Bronchial epithelial cell (primary cell): ENCODE measurements around the gene SLC26A5. TPM values are rescaled to one million over a fixed set of nuclear protein-coding genes. Genes with fewer than 3 reads are reported as not detected.

Source experiments
- DNase-seq: peaks from one replicate; pipeline ENCODE4 v3.0.0-alpha.2; 2010; ENCODE audit warnings: low read depth
- FAIRE-seq: peaks from 2 replicates; lab custom pipeline; 2011; peaks lifted over from hg19 to GRCh38; lab: Jason Lieb, UNC
- H3K27me3 ChIP-seq: 2 replicates; pipeline ENCODE4 v1.5.1; 2011; ENCODE audit warnings: low read length; ENCODE audit not compliant: control insufficient read depth, insufficient read depth
- H3K36me3 ChIP-seq: 2 replicates; pipeline ENCODE4 v1.5.1; 2011; ENCODE audit warnings: low read length; ENCODE audit not compliant: control insufficient read depth, insufficient read depth
- H3K4me3 ChIP-seq: 2 replicates; pipeline ENCODE4 v1.5.1; 2011; ENCODE audit warnings: mild to moderate bottlenecking, low read depth, low read length, control low read depth
- total RNA-seq: library from RNA; depleted of rRNA; stranded (reverse); fragments of >200 nt; gene quantifications from 2 replicates; pipeline ENCODE4 v1.2.1, GENCODE V29; 2014
- TF ChIP-seq, protein P1 (sequence below): IDR thresholded peaks from 2 replicates; pipeline ENCODE4 v1.5.1; 2011; ENCODE audit warnings: mild to moderate bottlenecking, moderate library complexity, low read length, control low read depth, inconsistent platforms; ENCODE audit not compliant: insufficient read depth, severe bottlenecking

Gene SLC26A5
- total RNA-seq, 1 donor from 2014 or later, result not detected

DNA sequence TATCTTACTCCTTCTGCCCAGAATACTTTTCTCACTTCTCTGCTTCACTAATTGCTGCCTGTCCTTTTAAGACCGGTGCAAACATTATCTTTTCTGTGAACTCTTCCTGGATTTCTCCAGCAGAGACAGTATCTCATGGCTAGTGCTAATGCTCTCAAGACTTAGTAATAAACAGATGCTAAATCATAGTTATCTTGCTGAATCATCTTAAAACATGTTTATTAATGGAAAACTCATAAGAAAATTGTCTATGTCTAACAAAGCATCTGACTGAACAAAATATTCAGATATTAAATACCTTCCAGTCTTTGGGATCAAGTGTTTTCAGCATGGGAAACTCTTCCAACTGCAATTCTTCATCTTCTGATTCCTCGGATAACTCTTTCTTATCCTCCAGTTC is 104.5 kb downstream of the SLC26A5 start:
- FAIRE-seq (no peak), DNase-seq (no peak)
- Histone ChIP-seq H3K27me3 (no peaks in the 10 kb centered on the region), H3K36me3 (peaks cover 9% of the 10 kb centered on the region), H3K4me3 (no peak overlapping the region)
- TF ChIP-seq, protein P1, sequence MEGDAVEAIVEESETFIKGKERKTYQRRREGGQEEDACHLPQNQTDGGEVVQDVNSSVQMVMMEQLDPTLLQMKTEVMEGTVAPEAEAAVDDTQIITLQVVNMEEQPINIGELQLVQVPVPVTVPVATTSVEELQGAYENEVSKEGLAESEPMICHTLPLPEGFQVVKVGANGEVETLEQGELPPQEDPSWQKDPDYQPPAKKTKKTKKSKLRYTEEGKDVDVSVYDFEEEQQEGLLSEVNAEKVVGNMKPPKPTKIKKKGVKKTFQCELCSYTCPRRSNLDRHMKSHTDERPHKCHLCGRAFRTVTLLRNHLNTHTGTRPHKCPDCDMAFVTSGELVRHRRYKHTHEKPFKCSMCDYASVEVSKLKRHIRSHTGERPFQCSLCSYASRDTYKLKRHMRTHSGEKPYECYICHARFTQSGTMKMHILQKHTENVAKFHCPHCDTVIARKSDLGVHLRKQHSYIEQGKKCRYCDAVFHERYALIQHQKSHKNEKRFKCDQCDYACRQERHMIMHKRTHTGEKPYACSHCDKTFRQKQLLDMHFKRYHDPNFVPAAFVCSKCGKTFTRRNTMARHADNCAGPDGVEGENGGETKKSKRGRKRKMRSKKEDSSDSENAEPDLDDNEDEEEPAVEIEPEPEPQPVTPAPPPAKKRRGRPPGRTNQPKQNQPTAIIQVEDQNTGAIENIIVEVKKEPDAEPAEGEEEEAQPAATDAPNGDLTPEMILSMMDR, result no peak

DNA sequence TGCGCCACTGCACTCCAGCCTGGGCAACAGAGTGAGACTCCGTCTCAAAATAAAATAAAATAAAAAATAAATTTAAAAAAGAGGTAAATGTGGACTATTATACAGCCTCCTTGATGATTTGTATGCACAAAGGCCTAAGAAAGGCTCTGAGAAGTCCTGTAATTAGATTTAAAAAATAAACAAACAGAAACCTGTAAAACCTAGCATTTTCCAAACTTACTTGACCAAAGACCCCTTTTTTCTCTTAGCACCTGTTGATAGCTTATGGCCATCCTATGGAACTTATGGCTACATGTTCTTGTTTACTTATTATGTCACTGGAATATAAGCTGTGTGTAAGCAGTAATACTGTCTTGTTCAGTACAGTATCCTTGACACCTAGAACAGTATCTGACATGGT is 107.1 kb downstream of the SLC26A5 start:
- Histone ChIP-seq H3K27me3 (no peaks in the 10 kb centered on the region), H3K4me3 (no peak overlapping the region), H3K36me3 (peaks cover 10% of the 10 kb centered on the region)
- TF ChIP-seq, protein P1, result no peak
- no peak for DNase-seq
- no peak for FAIRE-seq

DNA sequence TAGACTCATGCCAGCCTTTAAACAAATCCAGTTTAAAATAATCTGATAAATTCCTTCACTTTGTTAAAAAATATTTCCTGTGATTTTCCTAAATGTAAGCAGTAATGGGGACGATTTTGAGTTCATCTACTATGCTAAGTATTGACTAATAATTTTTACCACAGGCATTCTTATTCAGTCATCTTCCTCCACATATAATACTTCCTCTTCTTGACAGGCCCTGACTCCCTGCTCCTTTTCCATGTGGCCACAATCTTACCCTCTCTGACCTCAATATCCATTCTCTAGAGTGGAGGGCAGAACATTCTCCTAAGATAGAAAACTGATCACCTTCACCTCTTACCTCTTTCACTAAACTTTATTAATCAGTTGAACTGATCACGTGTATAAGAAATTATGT is 109.2 kb downstream of the SLC26A5 start:
- DNase-seq, result no peak
- no peak for FAIRE-seq
- no peak overlapping the region for H3K4me3 ChIP-seq
- H3K36me3 ChIP-seq, result peaks cover 12% of the 10 kb centered on the region
- TF ChIP-seq, protein P1, result no peak
- H3K27me3 ChIP-seq, result no peaks in the 10 kb centered on the region

DNA sequence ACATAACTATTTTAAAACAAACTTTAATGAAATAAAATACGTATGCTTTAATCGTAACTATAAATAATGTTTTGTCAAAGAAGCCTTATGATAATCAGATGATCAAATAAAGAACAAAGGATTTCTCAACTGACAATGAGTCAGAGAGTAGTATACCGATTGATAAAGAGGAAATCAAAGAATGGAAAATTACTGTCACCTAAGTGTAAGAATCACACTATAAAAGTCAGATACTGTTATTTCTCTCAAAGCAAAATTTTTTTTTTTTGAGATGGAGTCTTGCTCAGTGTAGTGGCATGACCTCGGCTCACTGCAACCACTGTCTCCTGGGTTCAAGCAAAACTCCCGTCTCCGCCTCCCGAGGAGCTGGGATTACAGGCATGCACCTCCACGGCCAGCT is 120.3 kb downstream of the SLC26A5 start:
- no peak for FAIRE-seq

More for the DNA sequence above, 120.3 kb downstream of the SLC26A5 start:
- H3K36me3 ChIP-seq, result peaks cover 2% of the 10 kb centered on the region
- no peak for DNase-seq
- no peak overlapping the region for H3K4me3 ChIP-seq
- TF ChIP-seq, protein P1, result no peak
- no peaks in the 10 kb centered on the region for H3K27me3 ChIP-seq

Other genes with a start within 250 kb of the SLC26A5 start
- gene PMPCB, start 148.8 kb downstream of the SLC26A5 start, total RNA-seq, result 31.2 and 48.7 TPM in 2 replicates
- gene DNAJC2, start 101.4 kb downstream of the SLC26A5 start, total RNA-seq, result 16.8 and 18.7 TPM in 2 replicates
- 182 and 186 TPM in 2 replicates for gene PSMC2, start 98.6 kb downstream of the SLC26A5 start, total RNA-seq